GM12891 (cell line): Measurements from ENCODE around the gene MIX23.

Source experiments
- DNase-seq: peaks from one replicate; pipeline ENCODE4 v3.0.0; 2011; ENCODE audit warnings: low spot score; ENCODE audit not compliant: insufficient read length
- FAIRE-seq: peaks from 2 replicates; lab custom pipeline; 2011; peaks lifted over from hg19 to GRCh38; lab: Jason Lieb, UNC
- PAX5 ChIP-seq: IDR thresholded peaks from 2 replicates; pipeline ENCODE4 v1.6.1; 2011; ENCODE audit warnings: low read length, moderate library complexity, mild to moderate bottlenecking; ENCODE audit not compliant: insufficient read depth, severe bottlenecking
- POLR2A ChIP-seq: IDR thresholded peaks from 2 replicates; pipeline ENCODE4 v1.6.1; 2011; ENCODE audit warnings: low read depth, low read length, control low read depth
- POLR2AphosphoS5 ChIP-seq: IDR thresholded peaks from 2 replicates; pipeline ENCODE4 v1.6.1; 2011; ENCODE audit warnings: low read depth, low read length, control low read depth
- POU2F2 ChIP-seq: IDR thresholded peaks from 2 replicates; pipeline ENCODE4 v1.6.1; 2011; ENCODE audit warnings: low read depth, mild to moderate bottlenecking, control low read depth, low read length, moderate library complexity
- SPI1 ChIP-seq: IDR thresholded peaks from 2 replicates; pipeline ENCODE4 v1.6.1; 2011; ENCODE audit warnings: low read depth, low read length, control low read depth
- TAF1 ChIP-seq: IDR thresholded peaks from 2 replicates; pipeline ENCODE4 v1.6.1; 2011; ENCODE audit warnings: low read depth, low read length, control low read depth

MIX23 gene

GRCh38 chr3:122414391-122414790 is 31.4 kb upstream of the MIX23 start:
- TF ChIP-seq POLR2AphosphoS5: no peak
- no peak for TF ChIP-seq PAX5
- no peak for DNase-seq
- no peak for FAIRE-seq

GRCh38 chr3:122410639-122411038 is 27.6 kb upstream of the MIX23 start:
- FAIRE-seq (peak; percentile 48), DNase-seq (no peak)

GRCh38 chr3:122410111-122410510 is 27.1 kb upstream of the MIX23 start:
- TF ChIP-seq TAF1: no peak
- TF ChIP-seq SPI1: no peak
- TF ChIP-seq POLR2AphosphoS5: no peak
- TF ChIP-seq POU2F2: no peak
- TF ChIP-seq PAX5: no peak
- TF ChIP-seq POLR2A: no peak
- no peak for FAIRE-seq
- DNase-seq: no peak

More at GRCh38 chr3:122410639-122411038, 27.6 kb upstream of the MIX23 start:
- no peak for TF ChIP-seq TAF1
- TF ChIP-seq SPI1: no peak
- no peak for TF ChIP-seq POLR2A
- no peak for TF ChIP-seq POU2F2
- no peak for TF ChIP-seq PAX5
- TF ChIP-seq POLR2AphosphoS5: no peak

- DNase-seq (no peak), FAIRE-seq (no peak)
- TF ChIP-seq POLR2AphosphoS5 (no peak), POU2F2 (no peak), TAF1 (no peak), SPI1 (no peak), PAX5 (no peak), POLR2A (no peak)
Measured at GRCh38 chr3:122409446-122409845, 26.4 kb upstream of the MIX23 start.

- FAIRE-seq (no peak), DNase-seq (no peak)
- TF ChIP-seq POLR2A: no peak
- TF ChIP-seq SPI1: no peak
- TF ChIP-seq POU2F2: no peak
- no peak for TF ChIP-seq PAX5
Measured at GRCh38 chr3:122407946-122408345, 24.9 kb upstream of the MIX23 start.

- no peak for FAIRE-seq
- no peak for DNase-seq
- TF ChIP-seq POLR2AphosphoS5 (no peak), POLR2A (no peak), POU2F2 (no peak), PAX5 (no peak), TAF1 (no peak), SPI1 (no peak)
Measured at GRCh38 chr3:122406198-122406597, 23.2 kb upstream of the MIX23 start.

GRCh38 chr3:122405015-122405414 is 22.0 kb upstream of the MIX23 start:
- DNase-seq (no peak), FAIRE-seq (no peak)

GRCh38 chr3:122403489-122403888 is 20.5 kb upstream of the MIX23 start:
- DNase-seq (no peak), FAIRE-seq (no peak)
- TF ChIP-seq POU2F2 (no peak), SPI1 (no peak), PAX5 (no peak), TAF1 (no peak), POLR2AphosphoS5 (no peak), POLR2A (no peak)

More at GRCh38 chr3:122405015-122405414, 22.0 kb upstream of the MIX23 start:
- no peak for TF ChIP-seq POU2F2

- FAIRE-seq (peak; percentile 35), DNase-seq (no peak)
- TF ChIP-seq SPI1: no peak
- TF ChIP-seq POLR2AphosphoS5: no peak
- no peak for TF ChIP-seq TAF1
- no peak for TF ChIP-seq POLR2A
- TF ChIP-seq PAX5: no peak
- no peak for TF ChIP-seq POU2F2
Measured at GRCh38 chr3:122398920-122399319, 15.9 kb upstream of the MIX23 start.

- TF ChIP-seq POU2F2: no peak
- TF ChIP-seq TAF1: no peak
- TF ChIP-seq SPI1: no peak
- no peak for TF ChIP-seq POLR2AphosphoS5
- TF ChIP-seq POLR2A: no peak
- TF ChIP-seq PAX5: no peak
- DNase-seq (no peak), FAIRE-seq (no peak)
Measured at GRCh38 chr3:122397201-122397600, 14.2 kb upstream of the MIX23 start.

- DNase-seq: no peak
- TF ChIP-seq POLR2AphosphoS5 (no peak), POU2F2 (no peak), POLR2A (no peak), PAX5 (no peak), TAF1 (no peak), SPI1 (no peak)
- no peak for FAIRE-seq
Measured at GRCh38 chr3:122396511-122396910, 13.5 kb upstream of the MIX23 start.
